Measurements from ENCODE around the gene GFRA1.

GFRA1 gene

DNA sequence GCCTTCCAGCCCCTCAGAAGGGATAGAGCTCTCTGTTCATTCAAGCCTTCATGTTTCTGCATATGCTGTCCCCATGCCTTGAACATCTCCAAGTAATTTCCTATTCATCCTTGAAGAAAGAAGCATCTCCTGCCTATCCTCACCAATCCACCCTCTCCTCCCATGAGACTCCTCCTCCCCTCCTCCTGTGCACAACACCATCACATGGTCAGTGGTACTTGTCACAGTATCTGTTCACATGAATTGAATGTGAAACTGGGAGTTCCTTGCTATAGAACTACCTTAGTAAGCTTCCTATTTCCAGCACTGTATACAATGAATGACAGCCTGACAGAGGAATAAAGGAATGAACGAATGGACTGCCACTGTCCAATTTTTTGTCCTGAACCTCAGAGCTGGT is 115.5 kb downstream of the GFRA1 start:
- DNase-seq: no peak

DNA sequence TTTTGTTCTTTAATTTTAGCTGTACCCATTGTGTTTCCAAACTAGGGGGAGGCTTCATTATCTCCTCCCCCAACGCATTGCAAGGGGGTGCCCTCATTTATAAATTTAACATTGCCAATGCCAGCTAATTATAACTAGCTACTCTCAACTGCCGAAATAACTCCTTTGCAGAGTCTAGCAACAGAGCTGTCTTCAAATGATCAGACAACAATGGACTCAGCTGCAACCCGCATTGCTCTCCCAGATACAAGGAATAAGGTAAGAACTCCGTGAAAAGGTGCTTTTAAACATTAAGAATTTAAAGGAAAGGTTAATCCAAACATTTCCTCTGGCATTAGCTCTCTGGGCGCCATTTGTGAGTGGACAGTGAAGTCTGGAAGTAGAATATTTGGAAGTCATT is 116.2 kb downstream of the GFRA1 start:
- no peak for DNase-seq

DNA sequence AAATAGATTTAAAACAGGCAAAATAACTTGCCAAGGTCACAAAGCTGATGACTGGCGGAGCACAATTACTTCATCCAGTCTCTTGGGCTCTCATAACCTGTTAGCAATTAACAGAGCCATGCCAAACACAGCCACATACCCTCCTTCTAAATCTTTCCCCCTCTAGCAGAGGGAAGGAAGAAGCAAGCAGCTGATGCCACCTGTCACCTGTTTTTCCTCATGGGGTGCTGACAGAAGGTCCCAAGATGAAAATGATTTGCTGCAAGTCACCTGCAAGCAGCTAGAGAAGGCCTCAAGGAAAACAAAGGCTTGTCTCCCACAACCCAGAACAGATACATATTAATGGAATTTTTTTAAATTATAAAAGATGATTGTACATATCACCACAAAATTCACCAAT is 117.8 kb downstream of the GFRA1 start:
- no peak for DNase-seq

DNA sequence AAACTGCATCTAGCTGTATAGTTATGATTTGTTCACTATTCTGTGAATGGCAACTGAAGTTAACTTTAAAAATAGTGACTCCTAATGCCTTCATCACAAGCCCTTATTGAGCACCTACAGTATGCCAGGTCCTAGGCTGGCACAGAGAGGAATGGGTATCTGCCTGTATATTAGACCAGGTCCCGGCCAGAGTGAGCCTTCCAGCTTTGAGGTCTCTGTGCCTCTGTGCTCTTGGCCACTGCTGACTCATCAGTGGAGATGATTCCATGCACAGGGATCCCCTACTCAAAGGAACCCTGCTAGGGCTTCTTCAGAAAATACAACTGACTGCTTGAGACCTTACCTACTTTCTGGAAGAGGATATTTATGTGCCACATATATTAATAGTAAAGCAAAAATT is 118.4 kb downstream of the GFRA1 start:
- no peak for DNase-seq

DNA sequence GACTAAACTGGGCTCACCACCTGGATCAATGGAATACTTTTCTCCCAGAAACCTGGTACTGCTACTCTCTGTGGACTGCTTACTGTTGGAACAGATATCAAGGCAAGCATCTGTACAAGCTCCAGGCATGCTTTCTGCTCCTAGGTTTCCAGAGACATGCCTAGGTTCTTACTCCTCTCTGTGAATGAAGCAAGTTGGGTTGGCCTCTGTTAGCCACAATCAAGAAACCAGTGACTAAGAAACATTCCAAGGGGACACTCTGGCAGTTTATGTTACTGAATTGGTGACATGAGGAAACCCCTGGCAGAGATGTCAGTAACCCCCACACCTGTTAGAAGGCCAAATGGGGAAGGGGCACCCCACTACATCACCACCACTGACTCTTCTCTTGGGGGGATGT is 121.9 kb downstream of the GFRA1 start:
- DNase-seq: no peak

DNA sequence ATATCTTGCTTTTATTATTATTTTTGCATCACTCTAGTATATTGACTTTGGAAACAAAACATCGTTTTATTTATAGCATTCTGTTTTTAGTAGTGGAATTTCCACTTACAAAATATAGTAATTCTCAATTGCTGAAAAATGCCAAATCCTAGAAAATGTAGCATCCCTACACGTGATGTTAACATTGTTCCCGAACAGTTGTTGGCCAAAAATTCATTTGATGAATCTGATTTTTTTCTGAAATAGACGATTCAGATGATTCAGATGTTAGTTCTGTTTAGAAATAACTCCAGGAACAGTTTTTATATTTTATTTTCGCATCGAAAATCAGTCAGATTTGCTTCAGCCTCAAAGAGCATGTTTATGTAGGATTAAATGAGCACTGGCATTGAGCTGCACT is 122.4 kb downstream of the GFRA1 start:
- no peak for DNase-seq

DNA sequence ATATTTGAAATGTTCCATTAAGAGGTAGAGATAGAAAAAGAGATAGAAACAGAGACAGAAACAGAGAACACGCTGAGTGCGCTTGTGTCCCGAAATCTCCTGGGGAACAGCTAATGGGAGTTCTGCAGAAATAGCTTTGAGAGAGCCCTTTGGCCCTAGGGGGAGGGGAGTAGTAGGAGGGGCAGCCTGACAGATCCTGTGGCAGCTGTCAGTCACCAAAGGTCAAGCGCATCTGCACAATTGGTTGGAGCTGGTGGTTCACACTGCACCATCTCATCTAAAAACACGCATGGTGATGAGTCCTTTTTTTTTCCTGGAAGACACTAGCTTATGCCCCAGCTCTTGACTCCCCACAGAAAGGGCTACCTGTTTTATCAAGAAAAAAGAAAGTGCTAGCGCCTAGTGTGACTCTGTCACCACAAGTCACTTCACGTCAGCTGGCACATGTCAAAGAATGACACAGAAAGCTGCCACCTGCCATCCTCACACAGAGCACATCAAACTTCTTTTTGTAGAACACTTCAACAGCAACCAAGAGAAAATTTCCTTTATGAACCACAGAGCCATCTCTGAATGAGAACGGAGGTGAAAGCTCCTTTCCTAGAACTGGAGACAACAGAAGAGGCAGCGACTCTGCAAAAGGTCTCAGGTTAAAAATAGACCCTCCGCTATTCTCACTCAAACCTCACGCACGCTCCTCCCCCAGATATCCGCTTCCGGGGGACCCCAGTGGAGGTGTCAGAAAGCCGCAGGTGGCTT is 125.7 kb downstream of the GFRA1 start:
- no peak for DNase-seq

DNA sequence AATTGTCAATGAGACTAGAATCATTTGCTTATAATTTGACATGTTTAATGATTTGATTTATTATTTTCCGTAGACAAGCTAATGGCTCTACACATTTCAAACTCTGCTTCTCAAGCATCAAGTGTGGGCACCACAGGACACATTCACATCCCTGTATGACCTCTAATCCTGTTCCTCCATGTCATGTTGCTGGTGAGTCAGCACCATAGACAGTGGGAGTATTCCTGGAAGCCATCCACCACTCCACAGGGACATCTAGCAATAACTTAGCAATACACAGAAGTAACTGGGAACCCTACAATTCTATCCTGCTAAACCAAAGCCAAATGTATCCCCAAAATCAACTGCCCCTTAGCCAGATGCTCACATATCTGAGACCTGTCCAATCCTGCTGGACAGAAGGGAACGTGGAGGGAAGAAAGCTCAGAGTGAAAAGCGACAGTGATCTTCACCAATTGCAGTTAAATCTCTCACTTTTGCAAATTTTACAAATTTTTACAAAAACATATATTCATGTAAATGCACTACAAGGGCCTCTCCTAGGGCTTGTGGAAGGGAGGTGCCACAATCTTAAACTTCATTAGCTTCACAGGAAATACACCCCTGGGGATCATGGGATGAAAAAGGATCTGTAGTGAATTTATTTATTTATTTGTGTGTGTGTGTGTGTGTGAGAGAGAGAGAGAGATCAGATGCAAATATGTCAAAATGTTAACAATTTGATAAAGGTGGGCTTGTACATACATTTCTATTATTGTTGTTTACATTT is 126.5 kb downstream of the GFRA1 start:
- DNase-seq: no peak

DNA sequence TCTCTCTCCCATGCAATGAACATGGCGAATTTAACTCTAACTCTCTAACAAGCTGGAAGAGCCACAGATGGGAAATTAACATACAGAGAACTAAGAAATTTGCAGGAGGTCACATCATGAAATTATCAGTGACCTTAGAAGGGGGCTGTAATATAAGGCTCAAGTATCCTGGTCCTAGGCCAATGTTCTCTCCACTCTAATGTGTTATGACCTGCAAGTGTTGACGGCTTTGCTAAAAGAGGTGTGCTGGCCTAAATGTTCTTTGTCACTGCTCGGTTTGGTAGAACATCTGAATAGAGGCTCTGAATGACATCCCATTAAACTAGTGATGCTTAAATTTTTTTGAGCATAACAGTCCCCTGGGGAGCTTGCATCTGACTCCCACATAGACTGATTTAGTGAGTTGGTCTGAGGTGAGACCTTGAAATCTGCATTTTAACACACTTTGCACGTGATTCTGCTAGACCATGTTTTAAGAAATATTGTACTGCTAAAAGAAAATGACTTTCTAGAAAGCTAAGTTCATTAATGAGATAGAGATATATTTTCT is 129.3 kb downstream of the GFRA1 start:
- DNase-seq: no peak

DNA sequence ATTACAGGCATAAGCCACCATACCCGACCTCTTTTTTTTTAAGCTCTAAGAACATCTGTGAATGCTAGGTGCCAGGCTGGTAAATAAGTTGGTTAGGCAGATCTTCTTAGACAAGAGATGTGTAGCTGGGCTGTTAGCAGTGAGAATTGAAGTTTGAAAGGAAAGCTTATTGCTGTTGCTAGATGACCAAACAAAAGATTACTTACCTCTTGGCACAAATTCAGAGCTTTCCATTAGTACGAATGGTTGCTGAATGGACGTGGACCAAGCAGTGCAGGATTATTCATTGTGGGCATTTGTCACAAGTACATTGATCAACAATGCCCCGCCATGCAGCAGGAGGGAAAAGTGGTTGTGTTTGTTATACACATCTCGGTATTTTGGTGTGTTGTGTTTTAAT is 131.2 kb downstream of the GFRA1 start:
- no peak for DNase-seq

DNA sequence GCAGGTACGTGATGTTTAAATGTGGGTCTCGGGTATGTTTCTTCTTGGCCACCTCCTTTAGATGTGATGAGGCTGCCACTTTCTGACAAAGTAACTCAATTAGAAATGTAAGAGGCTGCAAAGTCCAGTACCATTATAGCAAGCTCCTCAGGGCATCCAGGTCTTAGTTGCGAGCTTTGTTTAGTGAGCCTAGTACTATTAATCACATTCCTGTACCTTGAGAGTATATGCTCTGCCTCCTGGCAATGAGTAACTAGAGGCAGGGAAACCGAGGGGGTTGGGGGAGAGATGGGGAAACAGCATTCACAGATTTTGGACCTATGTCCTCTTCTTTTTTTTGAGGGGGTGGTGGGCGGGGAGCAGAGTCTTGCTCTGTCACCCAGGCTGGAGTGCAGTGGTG is 131.8 kb downstream of the GFRA1 start:
- DNase-seq: no peak

DNA sequence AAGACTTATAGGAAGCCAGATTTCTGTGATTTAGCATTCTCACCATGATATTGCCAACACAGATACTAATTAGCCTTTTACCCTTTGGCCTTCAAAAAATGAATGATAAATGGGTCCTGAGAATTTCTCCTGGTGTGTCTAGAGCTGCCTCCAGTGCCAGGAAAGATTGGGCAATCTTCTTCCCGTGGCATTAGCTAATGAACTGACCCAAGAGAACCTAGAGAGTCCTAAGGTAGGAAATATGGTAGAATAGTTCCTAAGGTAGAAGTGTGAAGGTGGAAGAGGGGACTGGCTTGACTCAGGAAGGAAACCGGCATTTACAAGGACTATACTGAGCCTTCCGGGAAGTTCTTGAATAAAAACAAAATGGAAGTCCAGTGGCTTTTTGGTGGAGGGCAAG is 133.1 kb downstream of the GFRA1 start:
- no peak for DNase-seq

DNA sequence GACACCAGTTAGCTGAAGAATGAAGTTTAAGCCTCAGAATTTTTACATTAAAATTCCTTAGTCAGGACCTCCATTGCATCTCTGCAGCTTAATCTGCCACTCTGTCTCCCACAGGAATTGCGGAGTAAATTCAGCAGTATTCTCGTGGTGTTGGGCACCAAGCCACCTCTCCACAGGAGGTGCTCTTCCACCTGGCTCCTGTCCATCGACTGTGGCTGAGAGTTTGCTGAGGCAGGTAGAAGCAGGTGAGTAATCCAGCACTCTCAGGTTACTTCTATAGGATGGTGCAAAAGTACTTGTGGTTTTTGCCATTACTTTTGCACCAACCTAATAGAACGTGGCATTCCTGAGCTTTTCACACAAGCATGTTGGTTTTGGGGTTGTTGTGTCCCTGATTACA is 134.1 kb downstream of the GFRA1 start:
- DNase-seq: no peak

DNA sequence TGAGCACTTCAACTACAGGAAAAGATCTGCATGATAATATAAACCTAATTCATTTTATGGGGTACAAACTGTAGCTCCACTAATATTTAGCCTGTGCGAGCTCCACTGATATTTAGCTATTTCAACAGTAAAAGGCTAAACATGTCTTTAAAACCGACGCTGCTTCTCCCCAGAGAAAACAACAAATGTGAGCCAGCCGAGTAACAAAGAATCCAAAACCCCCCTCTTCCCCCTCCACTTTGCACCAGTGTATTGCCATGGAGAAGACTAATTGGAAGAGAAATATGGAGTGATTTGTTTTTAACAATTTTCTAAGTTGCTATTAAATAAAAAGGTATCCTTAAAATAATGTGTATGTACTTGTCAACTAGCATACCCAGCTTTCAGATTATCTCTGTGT is 136.7 kb downstream of the GFRA1 start:
- DNase-seq: no peak

DNA sequence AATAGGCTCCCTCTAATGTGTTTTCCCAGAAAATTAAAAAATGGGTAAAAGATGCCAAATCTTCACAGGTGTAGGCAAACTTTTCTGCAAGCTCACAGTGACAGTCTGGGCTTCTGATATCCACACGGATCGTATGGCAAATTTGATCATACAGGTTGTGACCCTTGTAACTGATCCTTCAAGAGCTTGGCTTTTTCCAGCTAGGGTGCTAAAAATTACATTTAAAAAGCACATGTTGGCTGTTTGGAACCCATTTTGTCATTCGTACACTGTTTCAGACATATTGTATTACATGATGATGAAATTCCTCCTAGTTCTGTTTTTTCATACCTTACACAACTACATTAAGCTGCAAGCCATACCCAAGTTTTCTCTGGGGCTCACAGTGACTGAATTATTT is 138.7 kb downstream of the GFRA1 start:
- no peak for DNase-seq

DNA sequence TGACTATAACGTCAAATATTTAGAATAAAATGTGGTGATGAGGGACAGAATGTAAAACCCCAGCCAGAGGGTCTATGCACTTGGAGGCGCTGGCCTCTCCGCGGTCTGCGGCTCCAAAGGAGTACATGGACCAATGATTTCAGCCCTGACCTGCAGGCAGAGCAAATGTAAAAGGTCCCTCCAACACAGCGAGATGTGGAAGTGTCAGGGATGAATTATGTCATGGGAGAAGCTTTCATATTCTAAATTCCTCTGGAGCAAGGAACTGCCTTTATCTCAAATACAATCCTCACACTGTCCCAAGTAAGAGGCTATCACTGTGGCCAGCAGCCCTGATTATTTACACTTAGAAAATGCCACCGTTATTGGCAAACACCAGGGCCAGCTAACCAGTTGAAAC is 139.4 kb downstream of the GFRA1 start:
- DNase-seq: no peak

DNA sequence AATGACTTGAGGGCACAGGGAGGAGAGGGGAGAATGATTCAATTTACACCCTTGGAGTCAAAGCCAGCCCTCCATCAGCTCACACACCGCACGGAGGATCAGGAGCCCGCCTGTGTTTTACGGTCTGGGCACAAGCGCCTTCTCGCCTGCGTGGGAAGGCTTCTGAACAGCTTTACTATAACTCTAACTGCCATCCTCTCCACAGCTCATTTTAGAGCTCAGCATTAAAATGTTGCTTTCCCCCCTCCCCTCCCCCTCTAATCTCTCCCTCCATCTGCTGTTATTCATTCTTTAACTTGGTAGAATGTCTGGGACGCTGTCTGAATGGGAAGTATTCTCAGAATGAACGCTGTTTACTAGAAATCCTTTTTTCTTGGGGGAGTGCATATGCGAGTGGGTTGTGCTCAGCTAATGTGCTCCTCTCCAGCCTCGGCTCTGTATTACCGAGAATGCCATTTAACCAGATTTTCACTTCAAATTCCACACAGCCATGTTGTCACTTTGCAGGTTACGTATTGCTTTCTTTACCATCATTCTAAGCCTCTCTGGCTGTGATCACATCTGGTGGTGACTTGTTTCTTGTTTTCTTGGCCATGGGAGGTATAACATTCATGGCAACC is 140.1 kb downstream of the GFRA1 start:
- no peak for DNase-seq

DNA sequence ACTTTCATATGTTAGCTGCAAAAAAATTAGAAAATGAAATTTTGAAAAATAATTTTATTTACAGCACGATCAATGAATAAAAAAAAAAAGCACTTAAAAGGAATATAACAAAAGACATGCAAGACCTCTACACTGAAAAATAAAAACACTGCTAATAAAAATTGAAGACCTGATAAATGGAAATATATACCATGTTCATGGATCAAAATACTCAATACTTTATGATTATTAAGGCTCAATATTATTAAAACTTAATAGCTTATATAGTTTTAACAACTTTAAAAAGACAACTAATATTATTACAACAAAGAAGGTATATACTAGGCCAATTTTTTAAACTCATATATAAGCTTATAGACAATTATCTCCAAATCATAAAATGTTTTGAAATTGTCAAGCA is 143.0 kb downstream of the GFRA1 start:
- no peak for DNase-seq

DNA sequence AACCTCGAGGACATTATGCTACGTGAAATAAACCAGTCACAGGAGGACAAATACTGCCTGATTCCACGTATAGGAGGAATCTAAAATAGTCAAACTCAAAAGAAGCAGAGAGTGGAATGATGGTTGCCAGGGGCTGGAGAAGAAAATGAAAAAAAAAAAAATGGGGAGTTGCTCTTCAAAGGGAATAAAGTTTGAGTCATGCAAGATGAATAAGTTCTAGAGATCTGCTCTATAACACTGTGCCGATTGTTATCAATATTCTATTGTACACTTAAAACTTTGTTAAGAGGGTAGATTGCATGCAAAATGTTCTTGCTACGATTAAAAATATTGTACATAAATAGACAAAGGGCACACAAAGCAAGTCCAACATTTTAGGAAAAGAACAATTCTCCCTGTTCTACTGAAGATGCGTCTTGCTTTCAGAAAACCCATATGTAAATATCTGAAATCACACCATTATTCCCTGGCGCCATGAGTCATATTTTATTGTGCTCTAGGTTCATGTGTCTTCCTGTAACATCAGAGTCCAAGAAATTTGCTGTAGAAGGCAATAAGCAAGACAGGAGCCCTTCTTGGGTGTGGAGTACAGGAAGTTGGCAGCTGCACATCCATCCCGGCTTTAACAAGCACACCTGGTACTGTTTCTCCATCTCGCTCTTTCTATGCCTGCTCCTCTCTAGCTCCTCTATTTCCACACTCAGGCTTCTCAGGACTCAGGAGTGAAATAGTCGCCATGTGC is 145.9 kb downstream of the GFRA1 start:
- no peak for DNase-seq

DNA sequence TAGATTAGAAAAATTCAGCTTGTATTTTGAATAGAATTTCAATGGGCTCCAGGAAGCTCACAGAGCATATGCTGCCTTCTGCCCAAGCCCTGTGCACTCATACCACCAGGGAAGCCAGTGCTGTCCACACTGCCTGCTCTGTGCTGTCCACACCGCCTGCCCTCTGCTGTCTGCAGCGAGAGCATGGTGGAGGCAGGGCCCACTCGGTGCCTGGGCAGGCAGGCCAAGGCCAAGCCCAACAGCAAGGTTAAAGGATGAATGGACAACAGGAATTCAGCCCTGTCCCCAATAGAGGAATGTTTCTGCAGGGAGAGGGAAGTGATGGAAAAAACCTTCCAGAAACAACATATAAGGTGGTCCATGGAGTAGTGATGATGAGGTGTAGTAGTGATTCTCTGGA is 146.8 kb downstream of the GFRA1 start:
- no peak for DNase-seq

DNA sequence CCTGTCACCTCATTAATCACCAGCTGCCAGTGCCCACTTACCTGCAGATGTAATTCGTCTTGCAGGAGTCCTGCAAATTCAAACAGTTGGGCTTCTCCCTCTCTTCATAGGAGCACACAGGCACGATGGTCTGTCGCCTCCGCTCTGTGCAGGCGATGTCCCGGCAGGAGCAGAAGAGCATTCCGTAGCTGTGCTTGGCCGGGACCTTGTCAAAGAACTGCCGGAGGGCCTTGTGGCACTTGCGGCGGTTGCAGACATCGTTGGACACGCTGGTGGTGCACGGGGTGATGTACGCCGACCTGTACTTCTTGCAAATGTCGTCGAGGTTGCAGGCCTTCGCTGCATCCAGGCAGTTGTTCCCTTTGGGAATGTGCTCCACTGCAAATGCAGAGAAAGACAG is 147.8 kb downstream of the GFRA1 start:
- no peak for DNase-seq

DNA sequence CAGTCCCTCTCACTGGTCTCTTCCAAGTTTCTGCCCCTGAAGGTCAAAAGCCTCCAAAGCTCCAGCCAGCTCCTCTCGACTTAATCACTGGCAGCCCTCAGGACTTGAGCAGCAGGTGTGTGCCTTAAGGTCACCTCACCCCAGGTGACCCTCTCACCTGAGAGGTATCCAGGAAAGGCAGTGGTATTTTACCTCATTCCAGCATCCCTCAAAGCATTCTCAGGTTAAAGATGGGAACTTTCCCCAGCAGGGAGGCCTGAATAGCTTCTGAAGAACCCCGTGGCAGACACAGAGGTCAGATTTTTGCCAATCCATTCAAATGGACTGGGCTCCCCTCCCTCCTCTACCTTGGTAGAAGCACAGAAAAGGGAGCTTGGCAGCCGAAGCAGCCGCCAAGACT is 148.2 kb downstream of the GFRA1 start:
- no peak for DNase-seq

DNA sequence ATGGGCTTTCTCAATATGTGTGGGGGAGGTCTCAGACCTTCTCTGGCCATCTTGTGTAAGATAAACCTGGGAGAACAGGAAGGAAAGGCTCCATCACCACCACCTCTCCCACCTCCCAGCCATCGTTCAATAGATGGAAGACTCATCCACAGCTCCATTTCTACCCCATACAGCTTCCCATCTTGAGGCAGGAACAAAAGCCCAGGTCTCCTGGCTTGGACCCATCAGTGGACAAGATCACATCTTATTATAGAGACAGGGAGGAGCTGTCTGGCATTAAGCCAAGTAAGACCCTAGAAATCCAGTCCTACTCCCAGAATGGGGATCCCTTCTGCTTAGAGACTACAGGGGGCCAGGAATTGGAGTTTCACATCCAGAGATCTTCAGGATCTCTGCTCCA is 150.3 kb downstream of the GFRA1 start:
- no peak for DNase-seq

Data from CD4-positive, alpha-beta T cell treated with Interferon gamma for 1 hour (primary cell).